Prostate gland (tissue), 2 donors: ENCODE results near the gene SIRT7.

Experiments used
- POLR2A ChIP-seq: fragments of 450-650 bp; IDR thresholded peaks from one replicate; pipeline ENCODE4 v1.6.1; 2016; ENCODE audit warnings: antibody characterized with exemption, mild to moderate bottlenecking
- POLR2AphosphoS5 ChIP-seq: sonication (generic); formaldehyde crosslinking; IDR thresholded peaks from one replicate; pipeline ENCODE4 v1.6.1; 2017; ENCODE audit warnings: antibody characterized with exemption
- TF ChIP-seq, protein P1 (sequence below), 4 experiments: fragments of 200-600 bp in 2 of 4; fragments of 450-650 bp in 2 of 4; sonication (generic) in 2 of 4; IDR thresholded peaks; 1 replicate in 3 of 4; 2 replicates in 1 of 4; pipeline ENCODE4 v1.5.1; 2016 to 2019; ENCODE audit warnings: antibody characterized with exemption in 4 of 4, mild to moderate bottlenecking in 2 of 4, moderate library complexity in 2 of 4

GRCh38 chr17:81863833-81864768 is 53.9 kb downstream of the SIRT7 start:
- TF ChIP-seq, protein P1, sequence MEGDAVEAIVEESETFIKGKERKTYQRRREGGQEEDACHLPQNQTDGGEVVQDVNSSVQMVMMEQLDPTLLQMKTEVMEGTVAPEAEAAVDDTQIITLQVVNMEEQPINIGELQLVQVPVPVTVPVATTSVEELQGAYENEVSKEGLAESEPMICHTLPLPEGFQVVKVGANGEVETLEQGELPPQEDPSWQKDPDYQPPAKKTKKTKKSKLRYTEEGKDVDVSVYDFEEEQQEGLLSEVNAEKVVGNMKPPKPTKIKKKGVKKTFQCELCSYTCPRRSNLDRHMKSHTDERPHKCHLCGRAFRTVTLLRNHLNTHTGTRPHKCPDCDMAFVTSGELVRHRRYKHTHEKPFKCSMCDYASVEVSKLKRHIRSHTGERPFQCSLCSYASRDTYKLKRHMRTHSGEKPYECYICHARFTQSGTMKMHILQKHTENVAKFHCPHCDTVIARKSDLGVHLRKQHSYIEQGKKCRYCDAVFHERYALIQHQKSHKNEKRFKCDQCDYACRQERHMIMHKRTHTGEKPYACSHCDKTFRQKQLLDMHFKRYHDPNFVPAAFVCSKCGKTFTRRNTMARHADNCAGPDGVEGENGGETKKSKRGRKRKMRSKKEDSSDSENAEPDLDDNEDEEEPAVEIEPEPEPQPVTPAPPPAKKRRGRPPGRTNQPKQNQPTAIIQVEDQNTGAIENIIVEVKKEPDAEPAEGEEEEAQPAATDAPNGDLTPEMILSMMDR (IDR thresholded peaks at IDR 0.05) = no peak
- TF ChIP-seq POLR2A (no peak), POLR2AphosphoS5 (no peak)
